K562 (cell line): Measurements from ENCODE around the gene XPC. TPM values are rescaled to one million over a fixed set of nuclear protein-coding genes. Genes with fewer than 3 reads are reported as not detected.

Source experiments
- CBFA2T2 ChIP-seq: fragments of 450-650 bp; conservative IDR thresholded peaks from 2 replicates; pipeline ENCODE4 v1.6.1; 2017; ENCODE audit warnings: mild to moderate bottlenecking
- MNT ChIP-seq, 2 experiments: fragments of 450-650 bp; conservative IDR thresholded peaks; 2 replicates each; pipeline ENCODE4 v1.6.1; 2017; ENCODE audit warnings: mild to moderate bottlenecking in 2 of 2, moderate library complexity in 2 of 2
- NCOA1 ChIP-seq: fragments of 450-650 bp; IDR thresholded peaks from 2 replicates; pipeline ENCODE4 v1.6.1; 2016; ENCODE audit warnings: low read depth
- POLR2AphosphoS2 ChIP-seq: IDR thresholded peaks from 2 replicates; pipeline ENCODE4 v1.6.1; 2012; ENCODE audit warnings: low read length, improper control_type of control experiment
- SUPT5H ChIP-seq: fragments of 450-650 bp; IDR thresholded peaks from 2 replicates; pipeline ENCODE4 v1.6.1; 2016
- ZNF518B ChIP-seq: fragments of 250-450 bp; sonication (Bioruptor Pico); IDR thresholded peaks from 2 replicates; pipeline ENCODE4 v1.5.0; 2021; ENCODE audit warnings: mild to moderate bottlenecking, moderate library complexity
- polyA plus RNA-seq, 8 experiments: library from polyadenylated mRNA; depleted of rRNA in 4 of 8; stranded (reverse) in 5 of 8; unstranded in 3 of 8; fragments of >200 nt; fragmentation: Nextera tagmentation in 2 of 8; fragmentation: Illumina TruSeq in 1 of 8; extraction: Ambion mirVana in 2 of 8; extraction: Trizol in 1 of 8; gene quantifications; 2 replicates each; pipeline versions ENCODE4 v1.2.1 to v1.2.3, GENCODE V29; 2011 to 2014; ENCODE audit warnings: inconsistent platforms in 1 of 8, missing spikeins in 1 of 8
- total RNA-seq, 7 experiments: library from RNA; depleted of rRNA in 6 of 7; stranded (reverse); fragments of >200 nt in 6 of 7; fragmentation: Illumina TruSeq in 2 of 7; extraction: Trizol in 2 of 7; gene quantifications; 2 replicates each; pipeline versions ENCODE4 v1.2.1 to v1.2.3, GENCODE V29; 2011 to 2021; ENCODE audit warnings: low replicate concordance in 1 of 7
- TF ChIP-seq, protein P1 (sequence below): fragments of 250-450 bp; sonication (Bioruptor Pico); IDR thresholded peaks from 2 replicates; pipeline ENCODE4 v1.4.0; 2020; ENCODE audit warnings: mild to moderate bottlenecking, moderate library complexity
- TF ChIP-seq, protein P2 (sequence below): fragments of 450-650 bp; IDR thresholded peaks from 2 replicates; pipeline ENCODE4 v1.6.1; 2017; ENCODE audit warnings: antibody characterized with exemption, mild to moderate bottlenecking

Gene XPC
- total and polyA plus RNA-seq, 9 of the 15 experiments (the other 6 are each of a cell fraction or from before 2014, with no cell fraction given): 3.8 to 54.7 (median 41.3) TPM

DNA sequence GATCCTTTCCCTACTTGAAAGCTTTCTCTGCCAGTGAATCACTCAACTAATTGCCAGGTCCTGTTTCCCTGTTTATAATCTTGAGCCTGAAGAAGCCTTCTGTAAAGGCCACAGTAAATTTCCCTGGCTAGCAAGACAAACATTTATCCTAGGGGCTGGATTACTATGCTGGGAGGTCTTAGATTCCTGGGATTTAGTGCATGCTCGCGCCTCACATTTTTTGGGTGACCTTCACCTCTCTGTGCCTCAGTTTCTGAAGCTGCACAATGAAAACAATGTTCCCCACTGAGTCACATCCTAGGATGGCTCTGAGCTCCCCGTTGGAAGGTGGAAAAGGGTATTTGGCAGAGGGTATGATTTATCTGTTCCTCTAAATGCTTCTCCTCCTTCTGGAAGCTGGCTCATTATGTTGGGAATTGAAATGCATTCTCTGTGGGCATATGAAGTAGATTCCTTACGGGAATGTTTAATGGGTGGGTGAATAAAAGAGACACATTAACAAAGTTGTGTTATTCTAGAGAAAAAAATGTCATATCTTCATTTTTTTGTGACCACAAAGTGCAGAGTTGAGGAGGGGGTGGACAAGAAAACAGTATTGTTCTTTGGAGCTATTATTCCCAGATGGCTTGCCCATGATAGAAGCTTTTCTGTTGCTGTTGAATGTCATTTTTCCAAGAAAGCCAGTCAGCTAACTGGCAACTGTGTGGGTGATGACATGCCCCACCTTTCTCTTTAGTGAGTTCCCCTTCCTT is 32.6 kb upstream of the XPC start (continued):
- no peak for TF ChIP-seq CBFA2T2
- TF ChIP-seq NCOA1: no peak
- no peak for TF ChIP-seq ZNF518B (CRISPR knock-in tag)
- TF ChIP-seq, protein P1, sequence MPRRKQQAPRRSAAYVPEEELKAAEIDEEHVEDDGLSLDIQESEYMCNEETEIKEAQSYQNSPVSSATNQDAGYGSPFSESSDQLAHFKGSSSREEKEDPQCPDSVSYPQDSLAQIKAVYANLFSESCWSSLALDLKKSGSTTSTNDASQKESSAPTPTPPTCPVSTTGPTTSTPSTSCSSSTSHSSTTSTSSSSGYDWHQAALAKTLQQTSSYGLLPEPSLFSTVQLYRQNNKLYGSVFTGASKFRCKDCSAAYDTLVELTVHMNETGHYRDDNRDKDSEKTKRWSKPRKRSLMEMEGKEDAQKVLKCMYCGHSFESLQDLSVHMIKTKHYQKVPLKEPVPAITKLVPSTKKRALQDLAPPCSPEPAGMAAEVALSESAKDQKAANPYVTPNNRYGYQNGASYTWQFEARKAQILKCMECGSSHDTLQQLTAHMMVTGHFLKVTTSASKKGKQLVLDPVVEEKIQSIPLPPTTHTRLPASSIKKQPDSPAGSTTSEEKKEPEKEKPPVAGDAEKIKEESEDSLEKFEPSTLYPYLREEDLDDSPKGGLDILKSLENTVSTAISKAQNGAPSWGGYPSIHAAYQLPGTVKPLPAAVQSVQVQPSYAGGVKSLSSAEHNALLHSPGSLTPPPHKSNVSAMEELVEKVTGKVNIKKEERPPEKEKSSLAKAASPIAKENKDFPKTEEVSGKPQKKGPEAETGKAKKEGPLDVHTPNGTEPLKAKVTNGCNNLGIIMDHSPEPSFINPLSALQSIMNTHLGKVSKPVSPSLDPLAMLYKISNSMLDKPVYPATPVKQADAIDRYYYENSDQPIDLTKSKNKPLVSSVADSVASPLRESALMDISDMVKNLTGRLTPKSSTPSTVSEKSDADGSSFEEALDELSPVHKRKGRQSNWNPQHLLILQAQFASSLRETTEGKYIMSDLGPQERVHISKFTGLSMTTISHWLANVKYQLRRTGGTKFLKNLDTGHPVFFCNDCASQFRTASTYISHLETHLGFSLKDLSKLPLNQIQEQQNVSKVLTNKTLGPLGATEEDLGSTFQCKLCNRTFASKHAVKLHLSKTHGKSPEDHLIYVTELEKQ (CRISPR knock-in tag): no peak
- TF ChIP-seq POLR2AphosphoS2: no peak
- TF ChIP-seq, protein P2, sequence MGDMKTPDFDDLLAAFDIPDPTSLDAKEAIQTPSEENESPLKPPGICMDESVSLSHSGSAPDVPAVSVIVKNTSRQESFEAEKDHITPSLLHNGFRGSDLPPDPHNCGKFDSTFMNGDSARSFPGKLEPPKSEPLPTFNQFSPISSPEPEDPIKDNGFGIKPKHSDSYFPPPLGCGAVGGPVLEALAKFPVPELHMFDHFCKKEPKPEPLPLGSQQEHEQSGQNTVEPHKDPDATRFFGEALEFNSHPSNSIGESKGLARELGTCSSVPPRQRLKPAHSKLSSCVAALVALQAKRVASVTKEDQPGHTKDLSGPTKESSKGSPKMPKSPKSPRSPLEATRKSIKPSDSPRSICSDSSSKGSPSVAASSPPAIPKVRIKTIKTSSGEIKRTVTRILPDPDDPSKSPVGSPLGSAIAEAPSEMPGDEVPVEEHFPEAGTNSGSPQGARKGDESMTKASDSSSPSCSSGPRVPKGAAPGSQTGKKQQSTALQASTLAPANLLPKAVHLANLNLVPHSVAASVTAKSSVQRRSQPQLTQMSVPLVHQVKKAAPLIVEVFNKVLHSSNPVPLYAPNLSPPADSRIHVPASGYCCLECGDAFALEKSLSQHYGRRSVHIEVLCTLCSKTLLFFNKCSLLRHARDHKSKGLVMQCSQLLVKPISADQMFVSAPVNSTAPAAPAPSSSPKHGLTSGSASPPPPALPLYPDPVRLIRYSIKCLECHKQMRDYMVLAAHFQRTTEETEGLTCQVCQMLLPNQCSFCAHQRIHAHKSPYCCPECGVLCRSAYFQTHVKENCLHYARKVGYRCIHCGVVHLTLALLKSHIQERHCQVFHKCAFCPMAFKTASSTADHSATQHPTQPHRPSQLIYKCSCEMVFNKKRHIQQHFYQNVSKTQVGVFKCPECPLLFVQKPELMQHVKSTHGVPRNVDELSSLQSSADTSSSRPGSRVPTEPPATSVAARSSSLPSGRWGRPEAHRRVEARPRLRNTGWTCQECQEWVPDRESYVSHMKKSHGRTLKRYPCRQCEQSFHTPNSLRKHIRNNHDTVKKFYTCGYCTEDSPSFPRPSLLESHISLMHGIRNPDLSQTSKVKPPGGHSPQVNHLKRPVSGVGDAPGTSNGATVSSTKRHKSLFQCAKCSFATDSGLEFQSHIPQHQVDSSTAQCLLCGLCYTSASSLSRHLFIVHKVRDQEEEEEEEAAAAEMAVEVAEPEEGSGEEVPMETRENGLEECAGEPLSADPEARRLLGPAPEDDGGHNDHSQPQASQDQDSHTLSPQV: 0 out of 2 replicates have a peak, but pooled peaks have one; percentile 22
- TF ChIP-seq SUPT5H: no peak
- TF ChIP-seq MNT (conservative IDR thresholded peaks at IDR 0.05): no peak
- TF ChIP-seq, all 486 proteins: peak for 6
